HS-27A (cell line): ENCODE data around the gene MUS81.
A peak's percentile ranks its signal among the peaks of the same experiment; 100 is the strongest.
"Not testable (repeated sequence)": the region's sequence is repeated elsewhere in the genome, so short reads cannot be mapped to it uniquely, and the experiment has no call there.

Experiments
- DNase-seq: peaks from one replicate; pipeline ENCODE4 v3.0.0-alpha.2; 2012; ENCODE audit warnings: low read depth, missing footprints

MUS81 gene, protein sequence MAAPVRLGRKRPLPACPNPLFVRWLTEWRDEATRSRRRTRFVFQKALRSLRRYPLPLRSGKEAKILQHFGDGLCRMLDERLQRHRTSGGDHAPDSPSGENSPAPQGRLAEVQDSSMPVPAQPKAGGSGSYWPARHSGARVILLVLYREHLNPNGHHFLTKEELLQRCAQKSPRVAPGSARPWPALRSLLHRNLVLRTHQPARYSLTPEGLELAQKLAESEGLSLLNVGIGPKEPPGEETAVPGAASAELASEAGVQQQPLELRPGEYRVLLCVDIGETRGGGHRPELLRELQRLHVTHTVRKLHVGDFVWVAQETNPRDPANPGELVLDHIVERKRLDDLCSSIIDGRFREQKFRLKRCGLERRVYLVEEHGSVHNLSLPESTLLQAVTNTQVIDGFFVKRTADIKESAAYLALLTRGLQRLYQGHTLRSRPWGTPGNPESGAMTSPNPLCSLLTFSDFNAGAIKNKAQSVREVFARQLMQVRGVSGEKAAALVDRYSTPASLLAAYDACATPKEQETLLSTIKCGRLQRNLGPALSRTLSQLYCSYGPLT

DNA sequence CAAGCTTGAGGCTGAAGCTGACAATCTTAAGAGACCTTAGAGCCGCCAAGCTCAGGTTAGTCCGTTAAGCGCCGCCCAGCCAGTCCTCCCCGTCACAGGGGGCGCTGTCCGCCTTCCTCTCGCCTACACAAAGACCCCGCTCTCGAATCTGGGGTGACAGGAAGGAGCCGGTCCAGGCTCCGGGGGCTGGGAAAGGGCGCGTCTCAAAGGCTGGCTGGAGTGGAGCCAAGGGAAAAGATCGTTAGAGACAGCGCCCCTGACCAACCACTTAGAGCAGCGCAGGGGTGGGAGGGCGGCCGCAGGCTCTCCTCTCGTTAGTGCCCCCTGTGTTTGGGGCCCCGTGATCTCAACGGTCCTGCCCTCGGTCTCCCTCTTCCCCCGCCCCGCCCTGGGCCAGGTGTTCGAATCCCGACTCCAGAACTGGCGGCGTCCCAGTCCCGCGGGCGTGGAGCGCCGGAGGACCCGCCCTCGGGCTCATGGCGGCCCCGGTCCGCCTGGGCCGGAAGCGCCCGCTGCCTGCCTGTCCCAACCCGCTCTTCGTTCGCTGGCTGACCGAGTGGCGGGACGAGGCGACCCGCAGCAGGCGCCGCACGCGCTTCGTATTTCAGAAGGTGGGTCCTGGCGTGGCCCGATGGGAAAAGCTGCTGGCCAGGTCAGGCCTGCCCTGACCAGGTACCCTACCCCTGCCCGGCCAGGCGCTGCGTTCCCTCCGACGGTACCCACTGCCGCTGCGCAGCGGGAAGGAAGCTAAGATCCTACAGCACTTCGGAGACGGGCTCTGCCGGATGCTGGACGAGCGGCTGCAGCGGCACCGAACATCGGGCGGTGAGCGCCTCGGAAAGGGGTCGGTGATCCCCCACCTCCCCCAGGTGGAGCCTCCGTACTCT, at the start of gene MUS81:
Gene MUS81 (plus strand): TSS at position 156 of the 887 bp plus-strand sequence. CDS start 321 bp downstream, at position 477.
- DNase-seq, result peak; percentile 99

DNA sequence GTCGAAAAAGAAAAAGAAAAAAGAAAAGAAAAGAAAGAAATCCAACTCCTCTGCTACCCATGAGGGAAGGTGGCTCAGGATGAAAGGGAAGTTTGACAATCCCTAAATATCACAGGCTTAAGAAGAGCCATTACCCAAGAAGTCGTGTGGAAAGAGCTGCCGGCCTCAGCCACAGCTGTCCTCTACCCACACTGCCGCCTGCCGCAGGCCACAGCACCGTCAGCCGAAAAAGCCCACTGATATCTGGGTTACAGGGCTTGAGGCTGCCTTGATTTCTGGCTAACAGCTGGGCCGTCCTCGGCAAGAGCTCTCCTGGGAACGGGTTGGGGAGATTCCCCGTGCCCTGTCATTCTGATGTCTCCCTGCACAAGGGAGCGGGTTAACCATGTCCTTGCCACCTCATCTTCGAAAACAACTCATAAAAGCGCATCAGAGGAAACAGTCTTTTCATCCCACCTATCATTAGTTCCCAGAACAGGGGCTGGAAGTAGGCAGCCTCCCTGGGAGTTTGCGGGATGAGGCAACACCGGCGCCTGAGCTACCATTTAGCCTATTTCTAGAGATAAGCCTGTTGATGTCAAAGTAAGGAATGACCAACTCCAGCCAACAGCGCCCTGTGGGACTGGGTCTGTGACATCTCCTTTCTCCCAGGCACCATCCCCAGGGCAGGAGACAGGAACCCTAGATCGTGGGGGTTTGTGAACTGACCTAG, 48.3 kb upstream of the MUS81 start:
- no peak for DNase-seq

DNA sequence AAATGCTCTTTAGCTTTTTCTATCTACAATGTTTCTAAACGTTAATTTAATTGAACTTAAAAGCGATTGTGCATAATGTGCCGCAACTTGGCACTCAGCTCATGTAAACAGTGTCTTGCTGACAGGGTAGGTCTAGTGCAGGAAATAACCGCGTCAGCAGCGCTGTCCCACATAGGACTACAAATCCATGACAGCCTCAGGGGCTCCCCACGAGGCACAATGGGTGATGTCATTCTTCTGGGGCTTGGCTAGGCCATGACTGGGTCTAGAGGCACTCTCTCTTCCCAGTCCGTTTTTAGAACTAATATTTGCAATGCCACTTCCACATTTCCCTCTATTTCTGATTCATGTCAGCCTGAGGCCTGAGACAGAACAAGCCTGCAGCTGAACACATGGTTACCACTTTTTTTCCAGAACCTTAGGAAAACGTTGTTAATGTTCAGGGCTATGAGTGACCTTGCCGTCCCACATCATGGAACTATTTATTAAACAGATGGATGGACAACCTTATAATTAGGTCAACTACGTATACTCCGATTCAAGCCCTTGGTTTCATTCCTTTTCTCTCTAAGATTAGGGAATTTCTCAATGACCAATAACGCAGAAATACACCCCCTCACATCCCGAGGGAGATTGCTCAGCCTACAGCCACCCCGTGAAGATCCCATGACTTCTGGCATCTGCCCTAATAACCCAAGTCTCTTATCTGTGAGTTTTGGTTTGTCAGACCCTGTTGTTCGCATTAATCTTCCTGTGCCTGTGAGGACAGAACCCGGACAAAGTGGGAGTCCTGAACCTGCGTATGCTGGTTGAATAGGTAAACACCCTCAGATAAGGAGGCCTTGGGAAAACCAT, 45.9 kb upstream of the MUS81 start:
- DNase-seq, result no peak

DNA sequence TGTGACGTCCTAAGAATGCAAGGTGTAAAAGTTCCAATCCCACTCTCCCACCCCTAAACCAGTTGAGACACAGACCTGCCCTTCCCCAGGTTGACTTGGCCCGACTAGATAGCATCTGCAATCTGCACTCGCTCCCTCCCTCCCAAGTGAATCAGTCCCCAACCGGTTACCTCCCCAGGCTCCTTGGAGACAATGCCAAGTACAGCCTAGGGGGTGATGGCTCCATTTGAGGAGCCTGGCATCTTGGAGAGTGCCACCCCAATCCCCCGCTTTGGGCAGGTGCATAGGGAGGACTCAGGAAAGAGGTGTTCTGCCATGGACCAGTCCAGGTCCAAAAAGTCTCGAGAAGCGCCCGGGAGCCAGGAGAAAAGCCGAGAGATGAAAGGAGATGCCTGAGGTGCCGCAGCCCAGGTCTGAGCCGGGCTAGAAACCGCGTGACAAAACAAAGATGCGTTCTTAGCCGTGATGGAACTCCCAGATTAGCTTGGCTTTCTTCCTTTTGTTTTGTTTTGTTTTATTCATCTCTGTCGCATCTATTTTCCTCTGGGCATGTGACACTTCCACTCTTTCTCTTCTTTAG, 45.2 kb upstream of the MUS81 start:
- no peak for DNase-seq

DNA sequence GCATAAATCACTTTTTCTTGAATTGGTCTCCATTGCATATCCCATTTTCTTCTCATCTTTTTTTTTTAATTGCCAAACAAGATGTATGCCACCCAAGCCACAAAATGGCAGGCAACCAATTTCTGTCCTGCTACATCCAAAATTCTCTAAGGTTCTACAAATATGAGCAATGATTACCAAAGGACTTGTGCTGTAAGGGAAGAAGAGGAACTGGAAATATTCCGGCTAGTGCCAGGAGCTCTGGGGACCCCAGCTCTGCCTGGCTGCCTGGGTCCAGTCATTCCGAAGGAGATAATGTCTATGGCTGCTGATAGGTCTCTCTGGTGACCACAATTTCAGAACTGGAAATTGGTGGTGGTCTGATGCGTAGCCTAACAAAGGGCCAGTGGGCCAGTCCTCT, 43.5 kb upstream of the MUS81 start:
- no peak for DNase-seq

DNA sequence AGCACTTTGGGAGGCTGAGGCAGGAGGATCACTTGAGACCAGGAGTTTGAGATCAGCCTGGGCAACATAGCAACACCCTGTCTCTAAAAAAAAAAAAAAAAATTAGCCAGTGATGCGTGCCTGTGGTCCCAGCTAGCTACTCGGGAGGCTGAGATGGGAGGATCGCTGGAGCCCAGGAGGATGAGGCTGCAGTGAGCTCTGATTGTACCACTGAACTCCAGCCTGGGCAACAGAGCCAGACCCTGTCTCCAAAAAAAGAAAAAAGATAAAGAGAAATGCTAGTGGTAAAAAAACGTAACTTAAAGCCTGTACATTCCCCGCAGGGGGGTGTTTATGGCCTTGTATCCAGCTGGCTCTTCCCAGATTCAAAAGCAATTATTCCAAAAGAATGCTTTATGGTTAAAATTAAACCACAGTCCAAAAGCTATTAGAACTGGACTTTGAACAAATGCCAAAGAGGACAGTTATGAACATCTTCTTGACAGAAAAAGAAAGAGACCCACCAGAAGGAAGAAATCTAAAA, 42.9 kb upstream of the MUS81 start:
- DNase-seq, result no peak

DNA sequence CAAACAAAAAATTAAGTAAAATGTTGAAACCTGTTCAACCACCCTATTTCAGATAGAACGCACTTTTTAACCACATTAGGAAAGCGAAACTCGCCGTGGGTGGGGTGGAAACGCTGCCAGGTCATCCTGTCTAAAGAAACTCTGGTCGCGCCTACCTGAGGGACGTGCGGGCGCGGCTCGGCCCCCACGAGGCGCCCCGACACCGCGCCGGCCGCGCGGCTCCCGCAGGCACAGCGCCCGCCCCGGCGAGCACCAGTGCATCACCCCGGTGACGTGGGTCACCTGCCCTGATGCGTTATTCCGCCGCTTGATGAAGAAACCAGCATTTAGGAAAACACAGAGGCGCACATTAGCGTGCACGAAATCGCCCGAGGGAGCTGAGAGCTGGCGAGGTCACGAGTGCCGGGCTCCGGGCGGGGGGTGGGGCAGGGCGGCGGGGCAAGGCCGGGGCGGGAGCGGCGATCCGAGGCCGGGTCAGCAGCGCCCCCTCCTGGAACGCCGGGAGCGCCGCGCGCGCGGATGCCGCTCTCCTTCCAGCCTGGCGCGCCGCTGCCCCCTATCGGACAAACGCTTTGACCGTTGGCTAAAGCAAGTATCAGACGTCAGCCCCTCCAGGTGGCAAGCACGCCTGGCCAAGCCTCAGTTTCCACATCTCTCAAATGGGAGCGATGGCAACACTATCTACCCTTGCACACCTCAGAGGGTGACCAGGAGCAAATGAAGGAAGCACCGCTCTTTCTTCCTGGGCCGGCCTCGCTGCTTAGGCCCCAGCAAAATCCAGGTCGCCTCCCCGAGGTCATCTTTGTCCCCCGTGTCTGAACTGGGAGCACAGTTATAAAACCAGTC, 42.2 kb upstream of the MUS81 start:
- peak; percentile 67 for DNase-seq

DNA sequence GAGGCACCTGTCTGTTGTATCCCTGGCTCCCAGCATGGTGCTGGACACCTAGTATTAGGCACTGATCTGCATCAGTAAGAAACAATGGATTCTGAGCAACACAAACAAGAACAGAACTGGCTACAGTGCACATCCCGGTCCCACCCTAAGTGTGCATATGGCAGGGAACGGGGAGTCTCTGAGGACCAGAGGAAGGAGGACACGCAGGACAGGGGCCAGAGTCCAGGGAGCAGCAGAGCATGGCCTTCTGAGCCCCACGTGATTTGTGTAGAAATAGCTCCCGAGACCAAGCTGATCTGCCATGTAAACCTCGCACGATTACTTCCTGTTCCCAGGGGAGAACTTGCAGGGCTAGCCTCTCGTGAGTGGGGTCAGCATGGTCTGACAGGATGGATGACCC, 39.1 kb upstream of the MUS81 start:
- no peak for DNase-seq

DNA sequence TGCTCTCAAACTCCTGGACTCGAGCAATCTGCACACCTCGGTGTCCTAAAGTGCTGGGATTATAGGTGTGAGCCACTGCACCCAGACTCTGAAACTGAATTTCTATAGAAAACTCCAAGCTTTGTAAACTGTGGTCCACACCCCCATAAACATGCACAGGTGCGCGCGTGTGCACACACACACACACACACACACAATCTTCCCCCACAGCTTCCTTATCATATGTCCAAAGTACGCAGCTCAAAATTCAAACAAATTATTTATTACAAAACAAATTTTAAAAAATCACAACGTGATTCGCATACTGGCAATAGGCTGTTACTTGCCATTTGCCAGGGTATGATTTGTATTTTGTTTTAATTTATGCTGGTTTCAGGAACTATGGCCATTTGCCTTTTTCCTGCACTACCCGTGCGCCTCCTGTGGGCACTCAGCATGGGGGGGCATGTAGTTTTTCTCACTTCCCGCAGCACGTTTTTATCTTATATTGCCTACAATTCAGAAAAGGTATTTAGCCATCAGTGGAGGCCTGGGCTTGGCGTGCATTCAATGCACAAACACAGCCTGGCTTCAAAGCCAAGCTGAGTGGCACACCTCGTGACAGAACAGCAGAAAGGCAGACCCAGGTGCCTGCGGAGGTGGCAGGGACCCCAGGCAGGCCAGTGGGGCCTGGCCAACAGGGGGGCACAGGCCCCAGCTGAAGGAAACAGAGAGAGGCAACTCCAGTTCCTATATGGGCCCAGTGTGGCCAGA, 37.3 kb upstream of the MUS81 start:
- DNase-seq, result no peak

DNA sequence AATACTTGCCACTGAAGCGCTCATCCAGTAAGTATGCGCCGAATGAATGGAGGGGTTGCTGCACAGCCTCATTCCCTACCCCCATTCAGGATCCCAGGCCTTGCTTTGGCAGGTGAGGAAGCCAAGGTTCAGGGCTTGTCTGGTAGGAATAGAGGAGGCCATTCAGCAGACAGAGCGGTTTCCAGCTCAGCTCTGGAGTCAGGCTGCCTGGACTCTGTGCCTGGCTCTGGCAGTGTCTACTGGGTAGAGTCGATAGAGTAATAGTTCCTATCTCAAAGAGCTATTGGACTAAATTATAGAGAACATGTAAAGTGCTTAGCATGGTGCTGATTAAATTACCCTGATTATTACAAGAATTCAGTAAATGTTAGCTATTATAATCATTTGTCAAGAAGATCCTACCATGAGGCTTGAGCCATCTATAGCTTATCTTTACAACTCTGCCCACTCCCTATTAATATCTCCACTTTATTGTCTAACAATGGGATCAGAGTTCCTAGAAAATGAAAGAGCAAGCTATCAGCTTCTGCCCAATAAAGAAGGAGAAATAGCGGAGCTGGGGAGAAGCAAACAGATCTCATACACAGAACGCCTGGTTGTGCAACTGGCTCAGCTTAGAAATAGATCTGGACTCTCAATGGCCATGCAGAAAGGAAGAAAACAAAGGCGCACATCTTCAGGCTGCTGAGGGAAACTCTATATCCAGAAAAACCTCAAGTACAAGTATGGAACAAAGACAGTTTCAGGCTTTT, 33.1 kb upstream of the MUS81 start:
- no peak for DNase-seq

DNA sequence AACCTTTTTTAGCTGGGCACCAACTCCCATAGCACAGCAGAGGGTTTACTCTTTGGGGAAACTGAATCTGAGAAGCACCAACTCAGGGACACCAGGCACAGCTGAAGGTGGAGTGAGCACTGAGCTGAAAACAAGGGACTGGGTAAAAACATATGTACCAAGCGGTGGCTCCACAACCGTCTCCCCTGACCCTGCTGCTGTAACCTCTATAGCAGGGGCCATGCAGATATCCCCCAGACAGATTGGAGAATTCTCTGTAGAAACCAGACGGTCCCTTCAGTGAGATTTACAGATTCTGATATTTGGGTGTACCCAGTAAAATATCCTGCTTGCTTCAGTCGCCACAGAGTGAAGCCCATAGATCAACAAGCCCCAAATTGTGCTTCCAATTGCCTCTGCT, 30.8 kb upstream of the MUS81 start:
- no peak for DNase-seq

DNA sequence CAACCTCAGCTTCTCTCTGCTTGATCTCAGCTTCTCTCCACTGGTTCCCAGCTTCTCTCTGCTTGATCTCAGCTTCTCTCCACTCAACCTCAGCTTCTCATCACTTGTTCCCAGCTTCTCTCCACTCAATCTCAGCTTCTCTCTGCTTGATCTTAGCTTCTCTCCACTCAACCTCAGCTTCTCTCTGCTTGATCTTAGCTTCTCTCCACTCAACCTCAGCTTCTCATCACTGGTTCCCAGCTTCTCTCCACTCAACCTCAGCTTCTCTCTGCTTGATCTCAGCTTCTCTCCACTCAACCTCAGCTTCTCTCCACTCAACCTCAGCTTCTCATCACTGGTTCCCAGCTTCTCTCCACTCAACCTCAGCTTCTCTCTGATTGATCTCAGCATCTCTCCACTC, 28.0 kb upstream of the MUS81 start:
- DNase-seq, result not testable (repeated sequence)

DNA sequence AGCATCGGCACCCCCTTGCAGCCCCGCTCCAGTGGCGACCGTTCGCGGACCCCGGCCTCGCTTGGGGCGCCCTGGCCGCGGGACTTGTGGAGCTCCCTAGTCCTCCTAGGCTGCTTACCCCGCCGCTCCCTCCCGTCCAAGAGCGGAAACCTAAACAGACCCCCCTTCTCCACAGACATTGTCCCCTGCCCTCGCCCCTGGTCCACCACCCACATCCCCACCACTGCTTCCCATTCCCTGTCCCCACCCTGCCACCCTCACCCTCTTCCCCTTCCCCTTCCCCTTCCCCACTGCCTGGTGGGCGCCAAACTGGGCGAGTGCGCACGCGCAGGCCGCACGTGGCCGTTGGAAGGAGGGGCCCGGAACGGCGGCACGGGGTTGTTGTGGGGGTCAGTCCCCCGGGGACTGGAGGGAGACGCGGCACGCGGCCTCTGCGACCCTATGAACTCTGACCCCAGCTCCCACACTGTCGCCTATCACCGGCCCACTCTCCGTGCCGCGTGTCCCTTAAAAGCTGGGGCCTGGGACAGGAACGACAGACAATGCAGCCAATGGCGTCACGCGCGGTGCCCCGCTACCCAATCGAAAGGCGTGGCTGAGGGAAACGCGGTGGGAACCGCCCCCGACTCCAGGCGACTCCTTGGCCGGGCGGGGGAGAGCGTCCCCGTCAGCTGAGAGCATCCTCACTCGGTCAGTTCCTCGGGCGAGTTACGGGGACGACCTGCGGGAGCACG, 26.8 kb upstream of the MUS81 start, which contains the start of gene SNX32:
Gene SNX32 (plus strand): TSS at position 667 of the 734 bp plus-strand sequence. CDS start 103 bp downstream, outside the sequence.
- DNase-seq, result peak; percentile 90

DNA sequence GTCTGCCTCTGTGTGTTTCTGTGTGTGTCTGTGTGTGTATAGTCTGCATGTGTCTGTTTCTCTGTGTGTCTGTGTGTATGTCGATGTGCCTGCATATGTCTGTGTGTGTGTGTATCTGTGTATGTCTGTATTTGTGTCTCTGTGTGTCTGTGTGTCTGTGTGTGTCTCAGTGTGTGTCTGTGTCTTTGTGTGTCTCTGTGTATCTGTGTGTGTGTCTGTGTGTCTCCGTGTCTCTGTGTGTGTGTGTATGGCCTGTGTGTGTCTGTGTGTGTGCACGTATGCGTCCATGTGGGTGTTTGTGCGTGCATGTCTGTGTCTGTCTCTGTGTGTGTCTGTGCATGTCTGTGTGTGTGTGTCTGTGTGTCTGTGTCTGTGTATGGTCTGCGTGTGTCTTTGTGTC, 26.0 kb upstream of the MUS81 start:
- DNase-seq, result no peak

DNA sequence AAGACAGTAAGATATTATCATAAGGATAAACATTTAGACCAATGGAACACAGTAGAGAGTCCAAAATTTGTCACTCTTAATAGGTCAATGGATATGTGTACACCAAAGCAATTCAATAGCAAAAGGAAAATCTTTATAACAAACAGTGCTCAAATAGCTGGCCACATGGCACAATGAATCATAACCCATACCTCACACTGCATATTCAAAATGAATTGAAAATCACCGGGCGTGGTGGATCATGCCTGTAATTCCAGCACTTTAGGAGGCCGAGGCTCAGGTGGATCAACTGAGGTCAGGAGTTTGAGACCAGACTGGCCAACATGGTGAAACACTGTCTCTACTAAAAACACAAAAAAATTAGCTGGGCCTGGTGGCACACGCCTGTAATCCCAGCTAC, 18.1 kb upstream of the MUS81 start:
- DNase-seq, result no peak

DNA sequence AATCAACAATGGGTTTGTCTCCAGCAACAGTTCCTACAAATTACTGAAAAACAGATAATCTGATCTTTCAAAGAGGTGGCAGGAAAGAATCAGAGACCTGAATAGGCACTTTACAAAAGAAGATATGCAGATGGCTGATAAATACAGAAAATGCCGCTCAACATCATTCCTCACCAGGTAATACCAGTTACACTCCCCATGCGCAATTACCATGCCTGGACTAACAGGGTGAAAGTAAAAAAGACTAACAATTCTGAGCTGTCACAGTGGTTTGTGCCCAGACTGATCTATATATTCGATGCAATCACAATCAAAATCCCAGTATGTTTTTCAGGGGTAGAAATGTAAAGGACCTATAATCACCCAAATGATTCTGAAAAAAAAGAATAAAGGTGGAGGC, 16.4 kb upstream of the MUS81 start:
- no peak for DNase-seq

DNA sequence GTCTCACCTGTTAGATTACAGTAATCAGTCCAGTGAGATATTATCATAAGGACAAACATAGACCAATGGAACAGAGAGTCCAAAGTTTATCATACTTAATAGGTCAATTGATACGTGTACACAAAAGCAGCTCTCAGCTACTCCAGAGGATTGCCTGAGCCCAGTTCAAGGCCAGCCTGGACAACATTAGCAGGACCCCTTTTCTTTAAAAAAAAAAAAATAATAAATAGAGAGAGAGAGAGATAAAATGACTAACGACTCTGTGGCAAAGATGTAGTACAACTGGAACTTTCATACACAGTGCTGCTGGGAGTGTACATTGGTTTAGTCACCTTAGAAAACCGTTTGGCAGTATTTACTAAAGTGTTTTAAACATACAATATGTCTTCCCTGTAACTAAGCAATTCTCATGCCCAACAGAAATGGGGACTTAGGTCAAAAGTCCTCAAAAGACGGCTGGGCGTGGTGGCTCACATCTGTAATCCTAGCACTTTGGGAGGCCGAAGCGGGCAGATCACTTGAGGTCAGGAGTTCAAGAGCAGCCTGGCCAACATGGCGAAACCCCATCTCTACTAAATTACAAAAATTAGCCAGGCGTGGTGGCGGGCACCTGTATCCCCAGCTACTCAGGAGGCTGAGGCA, 15.9 kb upstream of the MUS81 start:
- DNase-seq, result no peak
